Measurements from ENCODE around the gene ANP32A.

Gene ANP32A

DNA sequence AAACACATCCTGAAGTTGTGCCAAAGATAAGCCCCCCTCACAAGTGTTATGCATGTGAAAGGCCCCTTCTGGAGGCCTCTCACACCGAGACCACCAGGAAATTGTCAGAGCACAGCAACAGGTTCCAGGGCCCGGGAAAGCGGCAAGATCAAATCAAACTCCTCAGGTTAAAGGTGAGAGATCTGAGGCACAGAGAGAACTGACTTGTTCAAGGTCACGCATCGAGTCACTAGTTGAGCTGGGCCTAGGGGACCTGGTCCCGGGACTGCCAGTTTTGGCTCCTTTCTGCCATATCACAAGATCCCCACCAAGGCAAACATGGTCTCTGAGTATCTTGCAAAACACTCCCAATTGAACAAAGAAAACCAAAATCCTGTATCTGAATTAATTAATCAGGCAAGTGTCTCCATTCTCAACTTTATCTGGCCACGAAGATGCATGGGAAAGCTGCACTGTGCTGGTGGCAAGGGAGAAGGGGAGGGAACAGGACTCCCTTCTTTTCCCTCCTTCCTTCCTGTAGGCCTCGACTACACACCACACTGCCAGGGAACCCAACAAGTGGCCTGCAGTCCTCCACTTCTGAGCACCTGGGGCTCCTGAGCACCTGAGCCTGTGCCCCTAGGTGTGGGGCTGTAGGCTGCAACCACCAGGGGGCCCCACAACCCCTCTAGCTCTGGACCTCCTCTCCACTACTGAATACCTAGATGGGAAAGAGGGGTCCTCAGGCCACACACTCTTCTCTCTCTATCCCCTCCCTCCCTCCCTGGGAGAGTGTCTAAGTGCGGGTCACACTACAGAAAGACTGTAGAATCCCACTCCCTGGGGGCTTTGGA, 37.3 kb downstream of the ANP32A start:
- H3K36me3 Mint-ChIP-seq, result peaks cover 10% of the 10 kb centered on the region
- H3K9me3 Mint-ChIP-seq, result no peaks in the 10 kb centered on the region
- H3K4me3 Mint-ChIP-seq, result peak overlapping the region; percentile 40
- peaks cover 32% of the 10 kb centered on the region for H3K4me1 Mint-ChIP-seq
- peak overlapping the region; percentile 69 for H3K27ac Mint-ChIP-seq
- H3K27me3 Mint-ChIP-seq, result no peaks in the 10 kb centered on the region

DNA sequence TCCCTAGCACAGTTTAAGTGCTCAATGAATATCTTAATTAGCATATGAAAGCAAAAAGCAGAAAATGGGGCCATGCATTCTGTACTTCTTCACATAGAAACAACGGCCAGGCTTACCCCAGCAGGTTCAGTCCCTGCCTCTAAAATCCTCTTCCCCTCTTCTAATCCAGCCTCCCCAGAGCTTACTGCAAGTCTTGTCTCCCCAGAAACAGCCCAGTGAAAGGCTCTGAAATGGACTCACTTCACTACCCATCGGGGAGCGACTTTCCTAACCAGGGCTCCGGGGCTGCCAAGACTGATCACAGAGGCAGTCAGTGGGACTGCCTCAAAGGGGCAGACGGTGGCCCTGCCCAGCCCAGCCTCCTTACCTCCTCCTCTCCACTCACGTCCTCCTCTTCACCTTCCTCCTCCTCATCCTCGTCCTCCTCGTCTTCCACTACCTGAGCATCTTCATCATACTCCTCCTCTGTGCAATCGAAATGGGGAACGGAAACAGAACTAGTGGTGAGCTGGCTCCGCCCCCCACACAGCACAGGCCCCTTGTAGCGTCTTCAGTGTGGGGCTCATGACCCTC, 38.0 kb downstream of the ANP32A start:
- Mint-ChIP-seq H3K36me3 (peaks cover 10% of the 10 kb centered on the region), H3K27me3 (no peaks in the 10 kb centered on the region), H3K27ac (peak overlapping the region; percentile 85), H3K4me1 (peaks cover 29% of the 10 kb centered on the region), H3K4me3 (peak overlapping the region; percentile 40), H3K9me3 (no peaks in the 10 kb centered on the region)

DNA sequence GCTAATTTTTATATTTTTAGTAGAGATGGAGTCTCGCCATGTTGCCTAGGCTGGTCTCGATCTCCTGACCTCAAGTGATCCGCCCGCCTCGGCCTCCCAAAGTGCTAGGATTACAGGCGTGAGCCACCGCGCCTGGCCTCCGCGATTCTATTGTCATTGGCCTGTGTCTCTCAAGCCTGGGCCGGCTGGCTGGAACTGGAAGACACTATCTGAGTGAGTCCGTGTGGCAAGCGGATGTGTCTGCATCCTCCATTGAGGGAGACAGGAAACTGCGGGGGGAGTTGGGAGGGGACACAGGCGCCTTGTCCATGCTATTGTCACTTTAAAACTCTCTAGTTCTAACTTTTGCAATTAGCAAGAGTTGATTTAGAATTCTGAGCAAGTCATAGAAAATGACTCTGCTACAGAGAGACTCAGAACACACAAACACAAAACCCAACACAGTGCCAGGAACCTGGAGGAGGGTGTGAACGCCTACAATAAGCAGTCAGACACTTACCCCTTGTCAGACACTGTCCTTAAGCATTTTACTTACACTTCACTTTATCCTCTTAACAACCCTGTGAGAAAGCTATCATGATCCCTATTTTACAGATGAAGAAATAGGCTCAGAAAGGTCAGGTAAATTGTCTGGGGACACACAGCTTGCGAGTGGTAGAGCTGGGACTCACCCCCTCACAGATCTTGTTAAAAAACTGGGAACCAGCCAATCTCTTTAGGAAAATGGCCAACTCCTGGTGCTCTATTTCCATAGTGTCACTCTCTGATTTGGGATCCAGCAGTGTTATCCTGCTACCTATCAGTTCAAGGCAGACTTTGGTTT, 38.7 kb downstream of the ANP32A start:
- Mint-ChIP-seq H3K27me3 (no peaks in the 10 kb centered on the region), H3K36me3 (peaks cover 10% of the 10 kb centered on the region), H3K4me3 (peak overlapping the region; percentile 54), H3K4me1 (peaks cover 33% of the 10 kb centered on the region), H3K27ac (peak overlapping the region; percentile 85), H3K9me3 (no peaks in the 10 kb centered on the region)

DNA sequence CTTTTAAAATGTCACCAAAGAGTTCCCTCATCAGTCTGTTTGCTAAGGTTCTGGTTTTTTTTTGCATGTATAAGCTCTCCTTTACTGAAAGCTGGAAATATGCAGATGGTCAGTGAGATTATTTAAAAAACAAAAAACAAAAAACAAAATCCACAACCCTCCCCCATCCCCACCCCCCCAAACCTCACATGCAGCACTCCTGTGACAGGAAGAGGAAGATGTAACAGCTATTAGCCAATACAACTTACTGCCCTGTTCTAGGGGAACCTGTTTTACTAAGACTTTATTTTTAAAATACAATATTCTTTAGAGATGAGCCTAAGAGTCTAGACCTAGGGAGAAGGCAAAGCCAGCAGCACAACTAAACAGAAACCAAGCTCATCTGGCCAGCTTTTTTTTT, 39.5 kb downstream of the ANP32A start:
- peaks cover 33% of the 10 kb centered on the region for H3K4me1 Mint-ChIP-seq
- no peaks in the 10 kb centered on the region for H3K9me3 Mint-ChIP-seq
- H3K27ac Mint-ChIP-seq, result no peak overlapping the region
- no peak overlapping the region for H3K4me3 Mint-ChIP-seq
- H3K36me3 Mint-ChIP-seq, result peaks cover 10% of the 10 kb centered on the region
- H3K27me3 Mint-ChIP-seq, result no peaks in the 10 kb centered on the region

DNA sequence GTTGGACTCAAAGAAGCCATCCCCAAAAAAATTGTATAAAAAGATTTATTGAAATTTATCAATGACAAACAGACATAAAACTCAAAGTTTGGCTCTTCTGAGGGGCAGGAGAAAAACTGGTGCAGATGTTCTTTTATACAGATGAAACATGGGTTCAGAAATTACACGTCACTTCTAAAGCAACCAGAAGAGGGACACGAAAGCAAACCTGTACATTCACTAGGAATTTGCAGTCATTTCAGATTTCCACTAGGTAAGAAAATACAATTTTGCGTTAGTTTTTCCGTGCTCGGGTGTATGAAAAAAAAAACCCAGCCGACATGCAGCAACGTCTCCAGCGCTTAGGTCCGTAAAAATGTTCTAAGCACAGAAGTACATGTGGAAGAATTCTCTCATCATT, 41.8 kb downstream of the ANP32A start:
- Mint-ChIP-seq H3K27me3 (no peaks in the 10 kb centered on the region), H3K4me3 (no peak overlapping the region), H3K27ac (no peak overlapping the region), H3K9me3 (no peaks in the 10 kb centered on the region), H3K36me3 (peaks cover 6% of the 10 kb centered on the region), H3K4me1 (peaks cover 27% of the 10 kb centered on the region)

DNA sequence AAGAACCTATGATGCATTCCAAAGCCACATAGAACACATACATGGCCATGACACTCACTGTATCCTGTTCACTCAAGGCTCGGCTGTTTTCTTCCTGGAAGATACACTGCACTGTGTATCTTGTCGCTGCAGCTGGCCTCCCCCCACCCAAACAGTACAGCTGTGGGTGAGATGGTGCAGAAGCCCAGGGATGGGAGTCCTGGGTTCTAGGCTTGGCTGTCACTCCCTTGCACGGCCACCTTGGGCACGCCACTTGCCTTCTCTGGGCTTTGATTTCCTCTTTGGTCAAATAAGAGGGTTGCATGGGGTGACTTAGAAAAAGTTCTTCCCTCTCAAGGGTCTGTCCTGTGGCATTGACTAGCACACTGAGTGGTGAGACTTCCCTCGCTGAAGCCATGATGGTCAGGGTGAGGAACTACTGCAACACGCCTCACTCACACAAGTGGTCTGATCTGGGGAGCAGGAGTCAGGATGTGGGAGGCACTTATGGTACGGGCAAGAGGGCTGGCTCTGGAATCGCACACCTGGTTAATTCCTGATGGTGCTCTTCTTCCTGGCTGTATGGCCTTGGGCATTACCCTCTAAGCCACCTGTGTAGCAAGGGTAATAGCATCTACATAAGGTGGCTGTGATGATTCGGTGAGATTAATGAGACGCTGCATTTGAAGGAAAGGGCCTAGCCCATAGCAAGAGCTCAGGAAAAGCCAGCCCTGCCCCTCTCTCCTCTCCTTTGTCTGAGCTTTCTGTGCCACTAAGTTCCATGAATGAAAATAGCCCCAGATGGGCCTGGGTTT, 44.0 kb downstream of the ANP32A start:
- Mint-ChIP-seq H3K27ac (no peak overlapping the region), H3K36me3 (peaks cover under 1% of the 10 kb centered on the region), H3K9me3 (no peaks in the 10 kb centered on the region), H3K27me3 (no peaks in the 10 kb centered on the region), H3K4me3 (no peak overlapping the region), H3K4me1 (peaks cover 5% of the 10 kb centered on the region)

DNA sequence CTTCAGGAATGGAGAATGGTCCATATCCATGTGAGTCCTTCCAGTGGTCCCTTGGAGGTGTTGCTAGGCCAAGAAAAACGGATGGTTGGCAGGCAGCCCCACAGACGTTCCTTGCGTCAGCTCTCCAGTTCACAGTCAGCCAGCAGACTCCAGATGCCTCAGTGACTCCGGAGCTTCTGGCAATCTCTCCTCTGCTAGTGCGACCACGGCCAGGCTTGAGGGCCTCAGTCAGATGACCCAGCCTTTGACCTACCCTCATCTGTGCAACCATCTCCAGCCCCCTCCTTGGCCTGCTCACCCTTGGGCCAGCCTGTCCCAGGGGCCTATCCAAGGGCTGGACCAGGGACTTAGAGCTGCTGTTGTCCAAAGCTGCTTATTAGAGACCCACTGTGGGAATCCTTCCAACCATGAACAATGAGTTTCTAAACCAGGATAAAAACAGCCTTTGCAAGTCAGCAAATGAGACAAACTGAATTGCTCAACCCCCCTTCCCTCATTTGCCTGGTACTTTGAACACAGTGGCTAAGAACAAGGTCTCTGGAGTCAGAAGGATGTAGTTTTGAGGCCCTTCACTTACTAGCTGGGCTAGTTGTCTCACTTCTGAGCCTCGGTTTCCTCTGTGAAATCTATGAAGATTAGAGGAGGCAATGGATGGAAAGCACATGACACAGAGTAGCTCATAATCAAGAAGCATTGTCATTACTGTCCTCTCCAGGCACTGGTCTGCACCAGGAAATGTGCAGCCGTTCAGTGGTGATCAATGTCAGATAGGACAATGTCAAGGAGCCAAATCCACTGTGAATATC, 44.8 kb downstream of the ANP32A start:
- no peaks in the 10 kb centered on the region for H3K27me3 Mint-ChIP-seq
- H3K9me3 Mint-ChIP-seq, result no peaks in the 10 kb centered on the region
- peaks cover 4% of the 10 kb centered on the region for H3K4me1 Mint-ChIP-seq
- no peak overlapping the region for H3K4me3 Mint-ChIP-seq
- no peaks in the 10 kb centered on the region for H3K36me3 Mint-ChIP-seq
- no peak overlapping the region for H3K27ac Mint-ChIP-seq

DNA sequence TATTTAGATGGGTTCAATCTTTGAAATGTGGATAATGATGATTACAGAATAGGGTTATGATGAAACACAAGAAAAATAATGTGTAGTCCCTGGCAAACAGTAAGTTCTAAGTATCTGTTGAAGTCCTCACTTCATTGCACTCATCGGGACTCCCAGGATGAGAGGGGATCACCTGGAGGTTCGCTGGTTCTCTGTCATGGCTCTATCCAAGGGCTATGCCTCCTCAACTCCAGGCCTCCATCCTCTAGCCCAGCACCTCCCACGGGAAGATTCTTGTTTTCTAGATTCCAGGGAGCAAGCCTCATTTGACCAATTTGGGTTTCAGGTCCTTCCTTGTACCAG, 45.5 kb downstream of the ANP32A start:
- H3K27me3 Mint-ChIP-seq, result no peaks in the 10 kb centered on the region
- no peak overlapping the region for H3K27ac Mint-ChIP-seq
- no peaks in the 10 kb centered on the region for H3K9me3 Mint-ChIP-seq
- no peaks in the 10 kb centered on the region for H3K36me3 Mint-ChIP-seq
- H3K4me1 Mint-ChIP-seq, result peaks cover 4% of the 10 kb centered on the region
- no peak overlapping the region for H3K4me3 Mint-ChIP-seq

DNA sequence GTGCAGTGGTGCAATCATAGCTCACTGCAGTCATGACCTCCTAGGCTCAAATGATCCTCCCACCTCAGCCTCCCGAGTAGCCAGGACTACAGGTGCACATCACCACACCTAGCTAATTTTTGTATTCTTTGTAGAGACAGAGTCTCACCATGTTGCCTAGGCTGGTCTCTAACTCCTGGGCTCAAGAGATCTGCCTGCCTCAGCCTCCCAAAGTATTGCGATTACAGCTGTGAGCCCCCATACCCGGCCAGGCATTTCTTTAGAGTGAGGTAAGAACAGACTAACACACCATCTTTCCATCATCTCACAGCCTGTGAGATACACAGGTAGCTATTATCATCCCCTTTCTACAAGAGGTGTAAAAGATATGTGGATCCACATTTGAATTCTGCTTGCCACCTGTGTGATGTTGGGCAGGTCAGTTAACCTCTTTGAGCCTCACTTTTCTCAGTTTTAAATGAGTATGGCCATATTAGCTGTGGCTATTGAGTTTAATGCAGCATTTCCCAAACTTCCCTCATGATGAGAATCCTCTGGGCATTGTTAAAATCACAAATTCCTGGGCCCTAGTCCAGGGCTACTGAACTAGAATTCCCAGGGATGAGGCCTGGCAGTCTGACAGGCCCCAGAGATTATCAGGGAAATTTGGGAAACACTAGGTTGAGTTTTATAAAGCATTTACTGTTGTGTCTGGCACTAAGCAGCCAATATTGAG, 46.0 kb downstream of the ANP32A start:
- Mint-ChIP-seq H3K27me3 (no peaks in the 10 kb centered on the region), H3K4me3 (no peak overlapping the region), H3K27ac (no peak overlapping the region), H3K4me1 (peaks cover 4% of the 10 kb centered on the region), H3K9me3 (no peaks in the 10 kb centered on the region), H3K36me3 (no peaks in the 10 kb centered on the region)

DNA sequence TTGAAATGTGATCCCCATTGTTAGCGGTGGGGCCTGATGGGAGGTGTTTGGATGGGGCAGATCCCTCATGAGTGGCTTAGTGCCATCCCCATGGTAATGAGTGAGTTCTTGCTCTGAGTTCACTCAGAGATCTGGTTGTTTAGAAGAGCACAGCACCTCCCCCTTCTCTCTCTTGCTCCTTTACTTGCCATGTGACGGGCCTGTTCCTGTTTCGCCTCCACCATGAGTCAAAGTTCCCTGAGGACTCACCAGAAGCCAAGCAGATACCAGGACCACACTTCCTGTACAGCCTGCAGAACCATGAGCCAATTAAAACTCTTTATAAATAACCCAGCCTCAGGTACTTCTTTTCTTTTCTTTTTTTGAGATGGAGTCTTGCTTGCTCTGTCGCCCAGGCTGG, 46.6 kb downstream of the ANP32A start:
- Mint-ChIP-seq H3K9me3 (no peaks in the 10 kb centered on the region), H3K4me1 (peaks cover 4% of the 10 kb centered on the region), H3K27ac (no peak overlapping the region), H3K27me3 (peaks cover 1% of the 10 kb centered on the region), H3K4me3 (no peak overlapping the region), H3K36me3 (no peaks in the 10 kb centered on the region)

DNA sequence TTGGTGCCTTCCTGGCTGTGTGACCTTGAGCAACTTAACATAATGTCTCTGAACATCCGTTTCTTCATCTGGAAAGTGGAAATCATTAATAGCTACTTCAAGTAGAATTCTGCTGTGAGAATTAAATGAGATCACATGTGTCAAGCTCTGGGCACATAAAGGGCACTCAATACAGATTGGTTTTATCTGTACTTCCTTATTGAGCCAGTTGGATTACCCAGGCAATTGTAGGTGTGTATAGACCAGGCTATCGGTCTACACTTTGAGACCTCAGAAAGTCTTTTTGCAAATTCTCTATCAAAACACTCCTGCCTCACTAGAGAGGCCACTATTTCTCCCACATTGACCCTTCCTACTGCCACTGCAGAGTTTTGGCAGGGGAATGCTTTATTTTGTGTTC, 47.7 kb downstream of the ANP32A start:
- Mint-ChIP-seq H3K4me1 (peaks cover 4% of the 10 kb centered on the region), H3K36me3 (no peaks in the 10 kb centered on the region), H3K9me3 (no peaks in the 10 kb centered on the region), H3K27me3 (peaks cover 1% of the 10 kb centered on the region), H3K4me3 (no peak overlapping the region), H3K27ac (no peak overlapping the region)

DNA sequence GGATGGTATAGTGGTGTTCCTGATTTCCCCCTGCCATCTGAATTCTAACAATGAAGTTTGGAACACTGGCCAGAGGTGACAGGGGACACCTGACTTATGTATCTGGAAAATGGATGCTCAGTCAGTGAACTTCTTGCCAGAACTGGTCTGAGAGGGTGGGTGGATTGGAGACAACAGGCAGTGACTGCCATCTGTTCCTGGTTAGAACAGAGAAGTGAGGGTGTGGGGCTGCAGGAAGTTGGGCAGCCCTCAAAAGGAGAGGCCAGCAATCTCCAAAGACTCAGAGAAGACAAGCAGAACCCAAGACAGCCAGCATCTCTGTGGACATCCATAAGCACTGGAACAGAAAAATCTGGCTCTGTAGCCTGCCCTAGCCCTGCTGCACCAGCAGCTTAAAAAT, 50.5 kb downstream of the ANP32A start:
- Mint-ChIP-seq H3K4me1 (no peaks in the 10 kb centered on the region), H3K27ac (no peak overlapping the region), H3K9me3 (no peaks in the 10 kb centered on the region), H3K4me3 (no peak overlapping the region), H3K27me3 (peaks cover 3% of the 10 kb centered on the region), H3K36me3 (no peaks in the 10 kb centered on the region)

DNA sequence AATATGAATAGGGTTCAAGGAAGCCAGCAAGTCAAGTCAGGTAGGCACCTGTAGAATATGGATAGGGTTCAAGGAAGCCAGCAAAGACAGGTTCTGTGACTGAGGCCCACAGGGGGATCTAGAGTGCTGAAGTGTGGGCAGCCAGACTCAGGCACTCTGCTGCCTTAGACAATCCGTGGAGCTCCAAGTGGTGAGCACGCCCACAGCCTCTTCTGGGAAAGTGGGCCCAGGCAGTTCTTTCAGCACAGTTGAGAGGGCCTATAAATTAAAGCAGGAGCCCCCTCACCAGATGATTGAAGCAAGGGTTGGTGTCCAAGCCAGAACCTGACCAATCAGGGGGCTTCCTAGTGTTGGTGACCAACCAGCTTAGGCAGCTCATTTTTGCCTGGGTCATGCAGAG, 51.0 kb downstream of the ANP32A start:
- Mint-ChIP-seq H3K4me3 (no peak overlapping the region), H3K27me3 (peaks cover 3% of the 10 kb centered on the region)

DNA sequence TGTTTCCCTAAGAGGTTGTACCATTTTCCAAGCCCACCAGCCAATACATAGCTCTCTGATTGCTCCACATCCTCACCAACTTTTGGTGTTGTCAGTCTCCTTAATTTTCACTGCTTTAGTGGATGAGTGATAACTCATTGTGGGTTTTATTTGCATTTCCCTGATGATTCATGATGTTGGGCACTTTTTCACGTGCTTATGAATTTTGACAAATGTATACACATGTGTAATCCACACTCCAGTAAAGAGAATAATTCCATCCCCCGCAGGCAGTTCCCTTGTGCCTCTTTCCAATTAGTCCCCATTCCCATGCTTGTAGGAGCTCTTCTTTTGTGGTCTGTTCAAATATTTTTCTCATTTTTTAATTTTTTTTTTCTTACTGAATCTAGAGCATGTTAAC, 52.4 kb downstream of the ANP32A start:
- Mint-ChIP-seq H3K9me3 (no peaks in the 10 kb centered on the region), H3K36me3 (no peaks in the 10 kb centered on the region), H3K4me3 (no peak overlapping the region), H3K4me1 (no peaks in the 10 kb centered on the region), H3K27ac (no peak overlapping the region), H3K27me3 (peaks cover 3% of the 10 kb centered on the region)

More for the DNA sequence above, 51.0 kb downstream of the ANP32A start:
- Mint-ChIP-seq H3K4me1 (no peaks in the 10 kb centered on the region), H3K36me3 (no peaks in the 10 kb centered on the region), H3K9me3 (no peaks in the 10 kb centered on the region), H3K27ac (no peak overlapping the region)

All from activated naive CD4-positive, alpha-beta T cell treated with anti-CD3 and anti-CD28 coated beads, Interleukin-2, amount 50 U/mL, for 24 hours (primary cell).